ENCODE results near the gene PSMC2.
"Not testable (repeated sequence)": the region's sequence is repeated elsewhere in the genome, so short reads cannot be mapped to it uniquely, and the experiment has no call there.

PSMC2 gene

GRCh38 chr7:103382032-103382402 lies 34.6 kb downstream of the PSMC2 start:
- Histone ChIP-seq H3K4me2 (no peak overlapping the region), H3K27me3 (no peaks in the 10 kb centered on the region), H4K20me1 (no peaks in the 10 kb centered on the region), H3K27ac (no peak overlapping the region), H3K36me3 (no peaks in the 10 kb centered on the region), H3K4me3 (no peak overlapping the region), H3K9me3 (replicated peaks in 1 of 11) (no peaks in the 10 kb centered on the region), H3K4me1 (peaks cover 0 to 21% (median 0%) of the 10 kb centered on the region in 10 experiments; a peak in 5 of 20 replicates), H3K9ac (no peak overlapping the region)
- TF ChIP-seq Cebpa-rat (IDR thresholded peaks at IDR 0.05): no peak

GRCh38 chr7:103387242-103387641 lies 39.8 kb downstream of the PSMC2 start:
- no peaks in the 10 kb centered on the region for H3K9me3 ChIP-seq (replicated peaks in 1 of 11)
- no peaks in the 10 kb centered on the region for H4K20me1 ChIP-seq
- no peaks in the 10 kb centered on the region for H3K36me3 ChIP-seq
- no peak overlapping the region for H3K9ac ChIP-seq
- peak overlapping the region in 1 of 11 experiments; percentile 17; a peak in 1 of 22 replicates for H3K4me2 ChIP-seq
- peaks cover 0 to 12% (median 0%) of the 10 kb centered on the region in 10 experiments; a peak in 3 of 20 replicates for H3K4me1 ChIP-seq
- H3K4me3 ChIP-seq: no peak overlapping the region
- H3K27me3 ChIP-seq: no peaks in the 10 kb centered on the region
- H3K27ac ChIP-seq: no peak overlapping the region
- TF ChIP-seq Cebpa-rat (IDR thresholded peaks at IDR 0.05): no peak

- H3K27me3 ChIP-seq: no peaks in the 10 kb centered on the region
- H3K4me3 ChIP-seq: no peak overlapping the region
- no peak for TF ChIP-seq Cebpa-rat (IDR thresholded peaks at IDR 0.05)
- peaks cover 0 to 12% (median 0%) of the 10 kb centered on the region in 10 experiments; a peak in 3 of 20 replicates for H3K4me1 ChIP-seq
- H3K9ac ChIP-seq: no peak overlapping the region
- H3K4me2 ChIP-seq: no peak overlapping the region
- no peaks in the 10 kb centered on the region for H3K9me3 ChIP-seq (replicated peaks in 1 of 11)
- H3K36me3 ChIP-seq: no peaks in the 10 kb centered on the region
- no peaks in the 10 kb centered on the region for H4K20me1 ChIP-seq
- no peak overlapping the region for H3K27ac ChIP-seq
Measured at GRCh38 chr7:103388469-103389140, 41.2 kb downstream of the PSMC2 start.

- H3K9me3 ChIP-seq (replicated peaks in 1 of 11): no peaks in the 10 kb centered on the region
- TF ChIP-seq Cebpa-rat (IDR thresholded peaks at IDR 0.05): no peak
- peaks cover 0 to 12% (median 0%) of the 10 kb centered on the region in 10 experiments; a peak in 3 of 20 replicates for H3K4me1 ChIP-seq
- no peak overlapping the region for H3K9ac ChIP-seq
- H3K27me3 ChIP-seq: no peaks in the 10 kb centered on the region
- H3K4me2 ChIP-seq: no peak overlapping the region
- H3K4me3 ChIP-seq: no peak overlapping the region
- no peaks in the 10 kb centered on the region for H4K20me1 ChIP-seq
- H3K36me3 ChIP-seq: no peaks in the 10 kb centered on the region
- H3K27ac ChIP-seq: no peak overlapping the region
Measured at GRCh38 chr7:103389263-103389662, 41.8 kb downstream of the PSMC2 start.

- Histone ChIP-seq H3K4me1 (peaks cover 0 to 12% (median 0%) of the 10 kb centered on the region in 10 experiments; a peak in 3 of 20 replicates), H3K9ac (no peak overlapping the region), H3K36me3 (no peaks in the 10 kb centered on the region), H4K20me1 (no peaks in the 10 kb centered on the region), H3K4me3 (no peak overlapping the region), H3K27ac (no peak overlapping the region), H3K4me2 (no peak overlapping the region), H3K27me3 (no peaks in the 10 kb centered on the region), H3K9me3 (replicated peaks in 1 of 11) (no peaks in the 10 kb centered on the region)
- TF ChIP-seq Cebpa-rat (IDR thresholded peaks at IDR 0.05): no peak
Measured at GRCh38 chr7:103391150-103391549, 43.7 kb downstream of the PSMC2 start.

GRCh38 chr7:103391976-103392375 lies 44.5 kb downstream of the PSMC2 start:
- Histone ChIP-seq H3K27ac (no peak overlapping the region), H3K36me3 (no peaks in the 10 kb centered on the region), H3K9ac (no peak overlapping the region), H4K20me1 (no peaks in the 10 kb centered on the region), H3K9me3 (replicated peaks in 1 of 11) (no peaks in the 10 kb centered on the region), H3K4me3 (no peak overlapping the region), H3K27me3 (no peaks in the 10 kb centered on the region), H3K4me1 (peaks cover 0 to 9% (median 0%) of the 10 kb centered on the region in 10 experiments; a peak in 3 of 20 replicates), H3K4me2 (no peak overlapping the region)
- TF ChIP-seq Cebpa-rat (IDR thresholded peaks at IDR 0.05): no peak

GRCh38 chr7:103394566-103394965 lies 47.1 kb downstream of the PSMC2 start:
- no peak for TF ChIP-seq Cebpa-rat (IDR thresholded peaks at IDR 0.05)
- no peak overlapping the region for H3K4me2 ChIP-seq
- no peaks in the 10 kb centered on the region for H3K36me3 ChIP-seq
- H3K4me1 ChIP-seq: no peaks in the 10 kb centered on the region
- no peak overlapping the region for H3K9ac ChIP-seq
- no peaks in the 10 kb centered on the region for H4K20me1 ChIP-seq
- H3K9me3 ChIP-seq (replicated peaks in 1 of 11): no peaks in the 10 kb centered on the region
- H3K27ac ChIP-seq: no peak overlapping the region
- no peak overlapping the region for H3K4me3 ChIP-seq
- no peaks in the 10 kb centered on the region for H3K27me3 ChIP-seq

GRCh38 chr7:103395071-103395470 lies 47.6 kb downstream of the PSMC2 start:
- TF ChIP-seq Cebpa-rat (IDR thresholded peaks at IDR 0.05): no peak
- no peak overlapping the region for H3K9ac ChIP-seq
- H3K4me2 ChIP-seq: no peak overlapping the region
- H3K4me1 ChIP-seq: no peaks in the 10 kb centered on the region
- H3K9me3 ChIP-seq (replicated peaks in 1 of 11): no peaks in the 10 kb centered on the region
- no peaks in the 10 kb centered on the region for H3K36me3 ChIP-seq
- H3K27ac ChIP-seq: no peak overlapping the region
- H4K20me1 ChIP-seq: no peaks in the 10 kb centered on the region
- no peaks in the 10 kb centered on the region for H3K27me3 ChIP-seq
- no peak overlapping the region for H3K4me3 ChIP-seq

GRCh38 chr7:103396471-103396870 lies 49.0 kb downstream of the PSMC2 start:
- no peak overlapping the region for H3K4me2 ChIP-seq
- no peaks in the 10 kb centered on the region for H3K27me3 ChIP-seq
- no peaks in the 10 kb centered on the region for H4K20me1 ChIP-seq
- H3K4me3 ChIP-seq: no peak overlapping the region
- H3K4me1 ChIP-seq: no peaks in the 10 kb centered on the region
- H3K9ac ChIP-seq: no peak overlapping the region
- no peaks in the 10 kb centered on the region for H3K36me3 ChIP-seq
- H3K9me3 ChIP-seq (replicated peaks in 1 of 11): peaks cover 0 to 7% (median 0%) of the 10 kb centered on the region in 11 experiments; a peak in 6 of 22 replicates
- TF ChIP-seq Cebpa-rat (IDR thresholded peaks at IDR 0.05): no peak
- H3K27ac ChIP-seq: no peak overlapping the region

- peaks cover 0 to 7% (median 0%) of the 10 kb centered on the region in 11 experiments; a peak in 6 of 22 replicates for H3K9me3 ChIP-seq (replicated peaks in 1 of 11)
- no peaks in the 10 kb centered on the region for H3K36me3 ChIP-seq
- H3K4me3 ChIP-seq: no peak overlapping the region
- no peaks in the 10 kb centered on the region for H3K4me1 ChIP-seq
- TF ChIP-seq Cebpa-rat (IDR thresholded peaks at IDR 0.05): no peak
- no peaks in the 10 kb centered on the region for H3K27me3 ChIP-seq
- no peak overlapping the region for H3K27ac ChIP-seq
- no peak overlapping the region for H3K4me2 ChIP-seq
- H3K9ac ChIP-seq: no peak overlapping the region
- H4K20me1 ChIP-seq: no peaks in the 10 kb centered on the region
Measured at GRCh38 chr7:103398483-103399127, 51.2 kb downstream of the PSMC2 start.

- H3K4me1 ChIP-seq; H3K36me3 ChIP-seq; H3K27me3 ChIP-seq; H4K20me1 ChIP-seq; H3K4me3 ChIP-seq; H3K9me3 ChIP-seq (replicated peaks in 1 of 11); H3K27ac ChIP-seq; H3K4me2 ChIP-seq; H3K9ac ChIP-seq: not testable (repeated sequence)
Measured at GRCh38 chr7:103399687-103400086, 52.2 kb downstream of the PSMC2 start.

GRCh38 chr7:103405789-103406613 lies 58.6 kb downstream of the PSMC2 start:
- H3K36me3 ChIP-seq; H3K4me1 ChIP-seq; H3K4me3 ChIP-seq; H3K27me3 ChIP-seq; H3K9me3 ChIP-seq (replicated peaks in 1 of 11); H3K9ac ChIP-seq; H3K27ac ChIP-seq; H4K20me1 ChIP-seq; H3K4me2 ChIP-seq: not testable (repeated sequence)

Data from BLaER1 treated with 17β-estradiol and CSF1 and Interleukin-3, amounts not matched to agents 10 nM and 100 nM (cell line).